Umbilical cord (tissue), 2 donors: Measurements from ENCODE around the gene GFRA1. TPM values are rescaled to one million over a fixed set of nuclear protein-coding genes. Genes with fewer than 3 reads are reported as not detected.
A peak's percentile ranks its signal among the peaks of the same experiment; 100 is the strongest.

ENCODE experiments used
- DNase-seq: peaks from one replicate; pipeline ENCODE4 v3.0.0-alpha.2; 2015; ENCODE audit warnings: low spot score
- total RNA-seq: library from RNA; depleted of rRNA; stranded (reverse); fragments of >200 nt; gene quantifications from one replicate; pipeline ENCODE4 v1.2.3, GENCODE V29; 2014; ENCODE audit warnings: low replicate concordance; ENCODE audit not compliant: insufficient read depth

Gene GFRA1, protein sequence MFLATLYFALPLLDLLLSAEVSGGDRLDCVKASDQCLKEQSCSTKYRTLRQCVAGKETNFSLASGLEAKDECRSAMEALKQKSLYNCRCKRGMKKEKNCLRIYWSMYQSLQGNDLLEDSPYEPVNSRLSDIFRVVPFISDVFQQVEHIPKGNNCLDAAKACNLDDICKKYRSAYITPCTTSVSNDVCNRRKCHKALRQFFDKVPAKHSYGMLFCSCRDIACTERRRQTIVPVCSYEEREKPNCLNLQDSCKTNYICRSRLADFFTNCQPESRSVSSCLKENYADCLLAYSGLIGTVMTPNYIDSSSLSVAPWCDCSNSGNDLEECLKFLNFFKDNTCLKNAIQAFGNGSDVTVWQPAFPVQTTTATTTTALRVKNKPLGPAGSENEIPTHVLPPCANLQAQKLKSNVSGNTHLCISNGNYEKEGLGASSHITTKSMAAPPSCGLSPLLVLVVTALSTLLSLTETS
- total RNA-seq: 7.2 TPM

DNA sequence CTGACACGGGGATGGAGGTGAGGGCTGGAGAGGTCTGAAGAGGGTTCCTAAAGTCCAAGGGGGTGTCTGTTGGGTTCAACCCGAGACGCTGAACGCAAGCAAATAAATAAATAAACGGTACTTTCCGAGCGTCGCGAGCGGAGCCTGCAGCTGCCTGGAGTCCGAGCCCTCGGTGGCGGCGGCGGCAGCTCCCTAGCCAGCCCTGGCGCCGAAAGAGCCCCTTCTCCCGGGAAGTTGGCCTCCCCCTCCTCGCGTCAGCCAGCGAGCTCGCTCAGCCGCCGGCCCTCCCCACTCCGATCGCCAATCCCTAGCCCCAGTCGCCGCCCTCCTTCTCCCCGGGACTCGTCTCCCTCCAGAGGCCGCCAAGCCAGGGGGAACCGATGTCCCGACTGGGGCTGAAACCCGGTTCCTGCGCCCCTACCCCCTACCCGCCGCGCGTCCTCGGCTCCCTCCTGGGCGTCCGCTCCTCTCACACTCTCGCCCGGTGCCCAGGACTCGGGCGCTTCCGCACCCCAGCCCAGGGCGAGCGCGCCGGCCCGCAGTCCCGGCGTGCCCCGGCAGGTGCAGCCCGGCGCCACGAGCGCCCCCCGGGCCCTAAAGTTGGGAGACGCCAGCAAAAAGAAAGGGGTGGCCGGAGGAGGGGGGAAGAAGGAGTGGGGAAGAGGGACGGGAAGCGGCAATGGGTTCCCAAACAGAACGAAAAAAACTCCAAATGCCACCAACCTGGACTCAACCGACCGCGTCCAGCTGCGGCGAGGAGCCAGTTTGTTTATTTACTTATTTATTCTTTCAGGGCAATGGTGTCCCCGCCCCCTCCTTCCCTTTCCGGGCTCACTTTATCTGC is at the start of gene GFRA1:
GFRA1 (minus strand) TSS at position 767 of the 844 bp plus-strand sequence. CDS start 1,177 bp downstream, outside the sequence.
- DNase-seq: peak; percentile 10

GRCh38 chr10:116316503-116316902 is 43.5 kb upstream of the GFRA1 start:
- no peak for DNase-seq

DNA sequence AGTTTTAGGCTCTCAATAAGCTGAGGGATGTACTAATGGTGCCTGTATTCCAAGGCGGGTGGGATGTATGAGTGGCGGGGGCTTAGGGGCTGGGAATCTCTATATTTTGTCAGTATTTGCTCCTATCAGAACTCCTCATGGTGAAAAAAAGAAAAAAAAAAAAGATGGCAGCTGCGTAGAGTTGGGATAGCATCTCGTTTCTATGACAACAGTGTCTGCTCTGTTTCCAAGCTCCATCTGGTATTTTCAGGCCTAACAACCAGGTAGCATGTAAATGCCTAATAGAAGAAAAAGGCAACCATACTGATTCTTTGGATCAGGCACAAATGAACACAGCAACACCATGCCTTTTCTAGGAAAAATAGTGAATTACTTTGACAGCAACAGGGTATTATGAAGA is 39.5 kb upstream of the GFRA1 start:
- DNase-seq: no peak

DNA sequence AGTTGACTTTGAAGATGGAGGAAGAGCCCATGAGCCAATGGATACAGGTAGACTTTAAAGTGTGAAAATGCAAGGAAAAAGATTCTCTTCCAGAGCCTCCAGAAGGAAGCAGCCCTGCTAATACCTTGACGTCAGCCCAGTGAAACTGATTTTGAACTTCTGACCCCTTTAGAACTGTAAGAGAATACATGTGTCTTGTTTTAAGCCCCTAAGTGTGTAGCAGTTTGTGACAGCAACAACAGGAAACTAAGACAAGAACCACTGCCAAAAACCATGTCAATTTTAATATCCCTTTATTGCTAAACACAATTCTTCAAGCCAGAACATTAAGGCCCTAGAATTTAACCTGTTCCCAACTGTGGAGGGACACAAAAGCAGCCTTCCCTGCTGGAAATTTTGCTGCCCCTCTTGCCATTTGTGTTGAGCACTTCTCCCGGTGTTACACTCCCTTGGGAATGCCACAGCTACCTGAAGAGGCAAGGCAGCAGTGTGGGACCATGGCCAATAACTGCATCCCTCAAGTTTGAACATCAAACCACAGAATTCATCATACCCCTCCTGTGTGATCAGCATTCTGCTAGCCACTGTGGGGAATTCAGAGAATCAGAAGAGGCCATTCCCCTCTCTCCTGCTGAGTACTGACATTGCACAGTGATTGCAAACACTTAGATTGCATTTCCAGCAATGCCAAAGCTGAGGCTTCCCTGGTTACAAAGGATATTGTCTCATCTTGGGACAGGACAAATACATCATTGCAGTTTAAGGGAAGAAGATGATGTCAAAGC is 38.9 kb upstream of the GFRA1 start:
- no peak for DNase-seq

DNA sequence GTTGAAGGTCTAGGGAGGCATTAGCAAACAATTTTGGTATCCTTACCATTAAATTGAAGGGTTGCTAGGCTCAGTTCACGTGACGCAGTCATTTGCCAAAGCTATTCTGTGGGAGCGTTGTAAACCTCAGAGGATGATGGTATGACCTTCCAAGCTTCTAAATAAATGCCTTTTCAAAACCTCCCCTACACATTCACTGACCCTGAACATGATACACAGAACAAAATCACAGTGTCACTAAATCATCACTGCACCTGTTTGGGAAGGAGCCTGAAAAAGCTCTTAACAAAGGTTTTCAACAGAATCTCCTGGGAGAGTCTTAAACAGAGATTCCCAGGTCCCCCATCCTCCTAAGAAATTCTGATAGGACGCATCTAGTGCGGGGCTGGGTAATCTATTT is 38.0 kb upstream of the GFRA1 start:
- DNase-seq: no peak

- no peak for DNase-seq
These were observed 34.4 kb upstream of the GFRA1 start for GRCh38 chr10:116307455-116307854.

DNA sequence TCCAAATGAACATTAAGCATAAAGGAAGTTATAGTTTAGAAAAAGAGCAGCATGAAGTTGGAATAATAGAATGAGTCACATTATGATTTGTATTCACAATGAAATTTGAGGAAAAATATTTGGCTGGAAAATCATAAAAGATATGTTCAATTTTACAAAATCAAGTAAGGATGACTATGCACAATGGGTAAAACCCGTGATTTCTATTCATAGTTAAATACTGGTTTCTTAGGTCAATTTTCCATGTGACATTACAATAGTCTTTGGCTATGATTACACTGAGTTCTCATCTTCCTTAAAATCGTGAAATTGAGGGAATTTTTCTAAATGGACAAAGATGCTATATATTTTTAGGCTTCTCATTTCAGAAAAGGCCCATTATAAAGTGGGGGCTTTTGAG is 33.8 kb upstream of the GFRA1 start:
- DNase-seq: no peak

GRCh38 chr10:116304923-116305322 is 31.9 kb upstream of the GFRA1 start:
- no peak for DNase-seq

DNA sequence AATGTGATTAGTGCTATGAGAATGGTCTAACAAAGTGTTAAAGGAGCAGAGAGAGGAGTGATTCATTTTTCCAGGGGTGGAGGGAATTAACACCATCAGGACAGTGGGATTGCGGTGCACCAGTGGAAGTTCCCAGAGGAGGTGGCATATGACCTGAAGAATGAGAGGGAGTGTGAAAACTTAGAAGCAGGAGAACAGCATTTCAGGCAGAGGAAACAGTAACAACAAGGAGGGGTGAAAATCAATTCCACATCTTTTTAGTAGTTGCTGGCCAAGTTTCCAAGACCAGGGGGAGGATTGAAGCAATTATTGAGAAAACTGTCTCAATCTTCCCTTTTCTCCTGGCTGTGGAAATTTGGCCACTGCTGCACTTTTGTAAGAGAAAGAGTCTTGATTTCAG is 27.5 kb upstream of the GFRA1 start:
- DNase-seq: no peak

DNA sequence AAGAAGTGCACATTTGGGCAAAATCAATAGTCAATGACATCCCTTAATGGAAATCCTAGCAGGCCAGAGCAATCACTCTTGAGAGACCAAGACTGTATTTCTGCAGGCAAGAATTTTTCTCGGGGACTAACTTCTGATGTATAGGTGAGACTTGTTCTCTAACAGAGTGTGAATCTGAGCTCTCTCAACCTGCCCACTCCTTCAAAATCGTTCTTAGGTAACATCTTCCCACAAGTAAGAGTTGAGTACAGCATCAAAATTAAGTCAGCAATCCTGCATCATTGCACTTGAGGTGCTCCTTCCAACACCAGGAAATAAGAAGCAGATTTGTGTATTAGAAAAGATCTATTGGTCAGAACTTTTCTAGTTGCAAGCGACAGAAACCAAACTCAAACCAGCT is 25.6 kb upstream of the GFRA1 start:
- DNase-seq: no peak

DNA sequence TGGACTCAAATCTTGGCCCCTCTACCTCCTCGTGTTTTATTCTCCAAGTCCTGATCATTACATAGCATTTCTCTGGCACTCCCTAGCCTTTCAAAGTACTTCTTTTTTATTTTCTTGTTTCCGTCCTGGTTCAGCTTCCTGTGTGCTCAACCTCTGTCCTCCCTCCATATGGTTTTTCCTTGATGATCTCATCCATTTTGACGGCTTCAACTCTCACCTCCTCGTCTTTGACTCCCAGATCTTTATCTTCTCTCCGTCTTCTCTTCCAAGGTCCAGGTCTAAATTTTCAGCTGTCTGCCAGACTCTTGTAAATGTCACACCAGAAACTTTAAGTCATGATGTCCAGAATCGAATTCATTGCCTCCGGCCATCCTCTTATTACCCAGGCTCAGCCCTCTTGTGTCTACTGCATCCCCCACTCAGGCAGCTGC is 23.3 kb upstream of the GFRA1 start:
- DNase-seq: no peak

GRCh38 chr10:116292493-116292892 is 19.5 kb upstream of the GFRA1 start:
- DNase-seq: no peak

GRCh38 chr10:116289652-116290051 is 16.6 kb upstream of the GFRA1 start:
- DNase-seq: no peak

DNA sequence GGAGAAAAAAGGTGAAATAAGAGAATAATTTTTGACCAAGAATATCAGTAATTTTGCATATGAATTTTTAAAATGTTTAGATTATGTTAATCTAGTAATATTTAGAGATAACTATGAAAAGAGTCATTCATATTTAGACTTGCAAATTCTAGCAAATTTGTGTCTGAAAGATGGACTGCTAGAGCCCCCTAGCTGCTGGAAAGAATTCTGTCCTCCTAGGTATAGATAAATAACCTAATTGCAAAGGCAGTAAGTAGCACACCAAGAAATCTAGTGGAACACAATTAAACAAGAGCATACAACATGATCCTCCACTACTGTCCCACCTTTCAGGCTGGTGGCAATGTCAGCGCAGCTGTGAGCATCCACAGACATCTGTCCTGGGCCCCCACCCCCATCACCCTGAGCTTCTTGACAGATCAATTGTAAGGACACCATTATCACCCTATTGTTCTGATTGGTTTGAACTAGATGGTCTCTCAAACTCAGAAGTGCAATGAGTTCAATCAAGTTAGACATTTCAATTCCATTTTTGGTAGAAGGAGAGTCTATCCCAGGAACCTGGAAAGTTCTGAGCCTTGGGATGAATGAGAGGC is 15.0 kb upstream of the GFRA1 start:
- peak; percentile 72 for DNase-seq

GRCh38 chr10:116286626-116287200 is 13.7 kb upstream of the GFRA1 start:
- DNase-seq: no peak

DNA sequence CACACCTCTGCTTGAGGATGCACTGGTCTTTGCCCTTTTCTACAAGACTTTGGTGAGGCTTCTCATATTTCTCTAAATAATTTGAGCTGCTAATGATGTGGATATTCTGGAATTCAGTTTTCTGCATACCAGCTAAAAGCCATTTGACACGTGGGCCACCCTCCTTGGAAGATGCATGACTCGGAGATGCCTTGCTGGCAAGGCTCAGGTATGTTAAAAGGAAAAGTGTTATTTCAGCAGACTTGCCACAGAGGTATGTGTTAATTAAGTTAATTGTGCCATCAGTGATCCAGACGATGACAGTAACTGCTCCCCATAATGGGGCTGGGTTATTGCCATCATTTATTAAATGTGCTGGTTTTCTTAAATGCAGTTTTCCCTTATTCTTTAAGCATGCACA is 8.8 kb upstream of the GFRA1 start:
- no peak for DNase-seq

DNA sequence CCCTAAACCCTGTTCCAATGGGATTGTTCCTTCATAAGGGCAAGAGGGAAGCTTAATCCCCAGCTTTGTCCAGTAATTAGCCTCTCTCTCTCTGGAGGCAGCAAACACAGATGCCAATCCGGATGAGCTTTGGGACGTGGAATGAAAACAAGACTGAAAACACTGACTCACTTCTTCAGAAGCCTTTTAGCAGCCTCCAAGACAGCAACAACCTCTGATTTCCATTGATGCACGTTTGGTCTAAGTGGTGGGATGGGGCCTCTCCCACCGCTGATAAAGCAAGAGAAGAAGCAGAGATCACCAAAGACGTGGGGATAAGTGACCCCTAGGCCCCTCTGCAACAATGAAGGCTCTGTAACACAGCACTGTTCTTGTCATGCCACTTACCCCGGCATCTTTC is 5.8 kb upstream of the GFRA1 start:
- no peak for DNase-seq

DNA sequence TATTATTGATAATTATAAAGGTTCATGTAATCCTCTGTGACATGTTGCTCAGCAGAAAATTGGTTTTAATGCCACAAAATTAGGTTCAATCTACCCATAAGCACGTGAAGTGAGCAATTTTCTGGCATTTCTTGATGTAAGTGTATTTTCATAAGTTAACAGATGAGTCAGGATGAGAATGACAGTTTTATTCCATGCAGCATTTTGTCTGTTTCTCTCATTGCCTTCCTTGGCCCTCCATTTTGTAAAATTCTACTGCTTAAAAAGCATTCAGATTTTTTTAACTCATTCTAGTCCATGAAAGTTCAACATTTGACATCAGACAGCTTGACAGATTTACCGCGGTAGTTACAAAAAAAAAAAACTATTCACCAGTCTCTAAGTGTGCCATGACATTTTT is 4.0 kb upstream of the GFRA1 start:
- no peak for DNase-seq

DNA sequence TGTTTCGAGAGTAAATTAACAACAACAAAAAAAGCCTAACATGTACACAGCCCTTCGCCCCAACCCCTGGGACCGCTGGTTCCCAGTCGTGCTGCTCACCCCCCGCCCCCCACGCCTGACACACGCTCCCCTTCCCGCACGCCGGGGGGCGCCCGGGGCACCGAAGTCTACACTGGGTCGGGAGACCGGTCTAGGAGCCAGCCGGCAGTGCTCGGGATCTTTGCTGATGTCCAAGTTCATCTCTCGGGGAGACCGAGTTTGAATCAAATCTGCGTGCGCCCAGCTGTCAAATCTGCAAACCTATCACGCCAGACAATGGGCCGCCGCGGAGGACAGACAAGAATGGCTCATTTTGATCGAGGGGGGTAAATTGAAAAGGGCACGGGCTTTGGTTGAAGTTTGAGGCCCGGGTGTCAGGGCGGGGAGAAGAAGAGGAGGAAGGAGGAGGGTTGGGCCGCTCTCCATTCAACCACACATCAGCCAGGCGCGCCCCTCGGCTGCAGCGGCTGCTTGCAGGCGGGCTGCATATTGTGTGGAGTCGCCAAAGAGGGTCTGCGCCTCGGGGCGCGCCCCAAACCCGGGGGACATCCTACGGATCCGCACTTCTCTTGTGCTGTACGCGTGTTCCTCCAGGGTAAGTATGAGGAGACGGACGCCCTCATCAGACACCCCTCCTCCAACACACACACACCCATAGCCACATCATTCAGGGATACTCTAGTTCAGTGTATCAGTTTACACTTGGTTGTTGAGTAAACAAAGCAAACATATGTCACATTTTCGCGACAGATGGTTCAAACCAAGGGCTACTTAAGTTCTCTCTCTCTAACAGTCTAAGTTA is 1.3 kb upstream of the GFRA1 start:
- DNase-seq: peak; percentile 27
